K562 (cell line): ENCODE measurements around the gene RERE.

Experiments used
- ATF7 ChIP-seq: fragments of 450-650 bp; IDR thresholded peaks from 2 replicates; pipeline ENCODE4 v1.7.1; 2014; ENCODE audit warnings: mild to moderate bottlenecking, moderate library complexity
- FOXK2 ChIP-seq, 2 experiments: fragments of 450-650 bp; IDR thresholded peaks in 1 of 2; conservative IDR thresholded peaks in 1 of 2; 2 replicates each; pipeline ENCODE4 v1.6.1; 2016; ENCODE audit warnings: low read depth in 2 of 2, mild to moderate bottlenecking in 1 of 2
- HDGF ChIP-seq: fragments of 450-650 bp; IDR thresholded peaks from 2 replicates; pipeline ENCODE4 v1.6.1; 2016
- HMG20A ChIP-seq: fragments of 450-650 bp; formaldehyde crosslinking; conservative IDR thresholded peaks from 2 replicates; pipeline ENCODE4 v1.4.0; 2020; ENCODE audit warnings: mild to moderate bottlenecking, mixed read lengths
- KDM1A ChIP-seq, 2 experiments: fragments of 450-650 bp; IDR thresholded peaks; 2 replicates each; pipeline ENCODE4 v1.6.1; 2016; ENCODE audit warnings: mild to moderate bottlenecking in 2 of 2
- MAZ ChIP-seq, 2 experiments: fragments of 450-650 bp in 1 of 2; sonication (generic) in 1 of 2; formaldehyde crosslinking; IDR thresholded peaks in 1 of 2; conservative IDR thresholded peaks in 1 of 2; 2 replicates each; pipeline versions ENCODE4 v1.4.0 to v1.5.0; 2020; ENCODE audit warnings: mild to moderate bottlenecking in 1 of 2, missing genetic modification reagents in 1 of 2
- MCM2 ChIP-seq: fragments of 450-650 bp; IDR thresholded peaks from 2 replicates; pipeline ENCODE4 v1.6.1; 2017; ENCODE audit warnings: low read depth, mild to moderate bottlenecking
- RAD21 ChIP-seq, 2 experiments: fragments of 250-450 bp in 1 of 2; fragments of 450-650 bp in 1 of 2; sonication (Bioruptor Pico) in 1 of 2; formaldehyde crosslinking in 1 of 2; IDR thresholded peaks in 1 of 2; conservative IDR thresholded peaks in 1 of 2; 2 replicates each; pipeline versions ENCODE4 v1.4.0 to v1.8.0; 2020 to 2022; ENCODE audit warnings: mild to moderate bottlenecking in 2 of 2, moderate library complexity in 1 of 2
- ZNF589 ChIP-seq: fragments of 200-800 bp; sonication (Bioruptor generic); IDR thresholded peaks from 2 replicates; pipeline ENCODE4 v1.6.1; 2016; ENCODE audit warnings: low read depth, missing genetic modification characterization, missing compliant biosample characterization

GRCh38 chr1:8813016-8813763, 4.2 kb downstream of the RERE start:
- TF ChIP-seq HMG20A (CRISPR knock-in tag): no peak
- no peak for TF ChIP-seq ATF7
- TF ChIP-seq MCM2: no peak
- no peak for TF ChIP-seq MAZ (CRISPR knock-in tag; conservative IDR thresholded peaks at IDR 0.05 in 1 of 2, IDR thresholded peaks at IDR 0.05 in 1 of 2)
- no peak for TF ChIP-seq ZNF589 (CRISPR knock-in tag)
- TF ChIP-seq FOXK2 (conservative IDR thresholded peaks at IDR 0.05 in 1 of 2, IDR thresholded peaks at IDR 0.05 in 1 of 2; ENCODE audit: low read depth in 2 of 2): no peak
- TF ChIP-seq HDGF: no peak
- no peak for TF ChIP-seq RAD21 (CRISPR knock-in tag; conservative IDR thresholded peaks at IDR 0.05 in 1 of 2, IDR thresholded peaks at IDR 0.05 in 1 of 2)
- TF ChIP-seq KDM1A (IDR thresholded peaks at IDR 0.05): no peak
